ENCODE data around the gene LRBA.

The LRBA gene

DNA sequence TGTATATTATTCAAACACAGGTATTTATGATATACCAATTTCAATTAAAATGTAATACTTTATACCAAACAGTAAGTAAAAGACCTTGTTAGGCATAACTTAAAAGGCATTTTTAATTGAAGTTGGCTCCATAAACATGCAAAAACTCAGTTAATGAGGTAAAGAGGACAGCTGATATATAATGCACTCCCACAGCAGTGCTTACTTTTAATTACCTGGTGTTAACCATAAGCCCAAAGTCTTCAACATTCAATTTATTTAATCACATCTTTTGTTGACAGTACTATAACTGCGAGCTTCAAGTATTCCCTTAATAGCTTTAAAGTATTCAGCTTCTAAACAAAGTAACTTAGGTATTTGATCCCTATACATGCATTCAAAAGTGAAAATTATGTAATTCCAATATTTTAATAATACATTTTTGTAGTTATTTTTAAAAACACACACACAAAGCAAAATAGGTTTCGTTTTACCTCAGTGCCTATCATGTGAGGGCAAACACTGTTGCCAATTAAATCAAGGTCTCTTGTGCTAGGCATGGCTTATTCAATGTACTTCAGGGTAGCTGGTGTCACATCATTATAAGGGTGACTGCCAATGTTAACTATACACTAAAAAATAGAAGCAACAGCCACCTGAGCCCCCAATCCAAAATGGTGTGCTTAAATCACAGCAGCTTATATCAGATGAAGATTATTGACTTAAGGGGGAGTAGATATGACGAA lies 197.1 kb downstream of the LRBA start:
- no peak for DNase-seq (ENCODE audit: low spot score)
- no peak for TF ChIP-seq CTCF (conservative IDR thresholded peaks at IDR 0.05; ENCODE audit: low read depth)
- POLR2A ChIA-PET (ENCODE audit: low non-redundant PET), result no interaction called here
- CTCF ChIA-PET, result interaction anchor here (0.6 kb wide), 3 partner anchors 8 to 50 kb away, joined by 4 read pairs; no protein-coding TSS in a partner anchor
- H3K27ac ChIP-seq, result no peak overlapping the region

DNA sequence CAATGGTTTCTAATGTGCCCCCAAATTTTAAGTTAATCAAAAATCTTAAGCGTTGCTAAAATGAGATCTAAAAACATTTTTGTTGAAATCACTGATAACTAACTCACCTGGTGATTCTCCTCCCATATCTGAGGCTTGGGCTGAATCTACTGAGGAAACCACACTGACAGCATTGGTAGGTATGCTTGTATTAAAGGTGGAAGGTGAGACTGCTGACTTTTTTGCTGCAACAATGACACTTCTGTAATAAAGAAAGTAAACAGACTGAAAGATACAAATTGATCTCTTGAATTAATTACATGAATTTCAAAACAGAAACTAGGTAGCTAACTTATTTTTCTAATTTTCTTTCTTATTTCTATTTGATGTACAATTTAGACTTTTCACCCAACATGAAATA lies 198.1 kb downstream of the LRBA start:
- ChIA-PET CTCF (interaction anchor here (0.6 to 0.7 kb wide), 2 partner anchors 9 to 373 kb away, joined by 3 to 4 read pairs; no protein-coding TSS in a partner anchor), POLR2A (ENCODE audit: low non-redundant PET) (no interaction called here)
- no peak for TF ChIP-seq CTCF (conservative IDR thresholded peaks at IDR 0.05; ENCODE audit: low read depth)
- H3K27ac ChIP-seq, result no peak overlapping the region
- no peak for DNase-seq (ENCODE audit: low spot score)

DNA sequence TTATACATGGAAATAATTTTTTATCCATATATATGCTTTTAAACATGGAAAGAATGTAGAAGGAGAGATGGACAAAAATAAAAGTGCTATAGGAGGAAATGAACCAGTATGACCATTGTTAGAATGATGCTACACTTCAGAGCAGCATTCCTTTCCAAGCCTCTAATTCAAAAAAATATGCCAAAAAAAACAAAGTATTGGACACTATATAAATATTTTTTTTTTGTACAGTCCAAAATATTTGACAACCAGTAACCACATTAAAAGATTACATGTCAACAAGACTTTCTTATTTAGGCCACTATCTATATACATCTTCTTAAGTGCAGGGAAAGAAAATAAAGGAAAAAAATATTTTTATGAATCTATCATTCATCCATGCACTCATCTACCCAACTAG lies 198.6 kb downstream of the LRBA start:
- DNase-seq (ENCODE audit: low spot score), result no peak
- POLR2A ChIA-PET (ENCODE audit: low non-redundant PET), result no interaction called here

DNA sequence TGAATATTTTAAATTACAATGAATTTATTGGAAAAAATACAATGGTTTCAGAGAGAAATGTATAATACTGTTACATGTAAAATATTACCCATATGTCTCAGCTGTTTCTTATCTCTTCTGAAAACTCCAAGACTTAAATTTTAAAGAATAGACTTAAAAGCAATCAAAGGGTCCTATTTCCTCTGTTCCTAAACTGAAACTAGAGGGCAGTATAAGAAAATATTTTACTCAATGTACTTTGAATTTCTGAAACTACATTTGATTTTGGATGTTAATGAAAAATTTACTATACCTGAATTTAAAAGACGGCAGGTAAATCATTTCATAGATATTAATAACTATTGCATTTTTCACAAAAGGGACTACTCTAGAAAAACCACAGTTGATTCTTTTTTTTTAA lies 200.2 kb downstream of the LRBA start:
- ChIA-PET POLR2A (ENCODE audit: low non-redundant PET) (no interaction called here), CTCF (interaction anchor here (0.7 kb wide), 2 partner anchors 146 to 392 kb away, joined by 3 read pairs; no protein-coding TSS in a partner anchor)
- H3K27ac ChIP-seq, result no peak overlapping the region
- no peak for DNase-seq (ENCODE audit: low spot score)
- TF ChIP-seq CTCF (conservative IDR thresholded peaks at IDR 0.05; ENCODE audit: low read depth), result no peak; the same call in 1 of the 2 replicates

More for the DNA sequence above, 198.6 kb downstream of the LRBA start:
- no peak for TF ChIP-seq CTCF (conservative IDR thresholded peaks at IDR 0.05; ENCODE audit: low read depth)
- CTCF ChIA-PET, result no interaction called here
- H3K27ac ChIP-seq, result no peak overlapping the region

GRCh38 chr4:150805183-150806025 lies 209.7 kb downstream of the LRBA start:
- no peak for DNase-seq (ENCODE audit: low spot score)
- ChIA-PET CTCF (no interaction called here), POLR2A (ENCODE audit: low non-redundant PET) (no interaction called here)
- no peak overlapping the region for H3K27ac ChIP-seq
- TF ChIP-seq CTCF (conservative IDR thresholded peaks at IDR 0.05; ENCODE audit: low read depth), result no peak

DNA sequence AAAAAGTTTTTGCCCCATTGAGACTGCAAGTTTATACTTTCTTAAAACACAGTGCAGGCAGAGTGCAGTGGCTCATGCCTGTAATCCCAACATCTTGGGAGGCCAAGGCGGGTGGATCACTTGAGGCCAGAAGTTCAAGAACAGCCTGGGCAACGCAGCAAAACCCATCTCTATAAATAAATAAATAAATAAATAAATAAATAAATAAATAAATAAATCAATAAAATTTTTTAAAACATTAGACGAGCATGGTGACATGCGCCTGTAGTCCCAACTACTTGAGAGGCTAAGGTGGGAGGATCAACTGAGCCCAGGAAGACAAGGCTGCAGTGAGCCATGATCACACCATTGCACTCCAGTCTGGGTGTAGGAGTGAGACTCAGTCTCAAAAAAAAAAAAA lies 213.3 kb downstream of the LRBA start:
- ChIA-PET POLR2A (ENCODE audit: low non-redundant PET) (no interaction called here), CTCF (no interaction called here)
- DNase-seq (ENCODE audit: low spot score), result no peak
- TF ChIP-seq CTCF (conservative IDR thresholded peaks at IDR 0.05; ENCODE audit: low read depth), result no peak
- no peak overlapping the region for H3K27ac ChIP-seq

All from RWPE1 (cell line).